Glutamatergic neuron (in vitro differentiated cells): ENCODE data around the gene CBX2. TPM values are rescaled to one million over a fixed set of nuclear protein-coding genes. Genes with fewer than 3 reads are reported as not detected.

ENCODE experiments used
- DNase-seq: peaks from one replicate; pipeline ENCODE4 v3.0.0; 2022
- H3K27ac Mint-ChIP-seq: one replicate; pipeline ENCODE4 v1.8.0; 2020; ENCODE audit warnings: mild to moderate bottlenecking, mixed read lengths, inconsistent platforms; ENCODE audit not compliant: unreplicated experiment
- H3K27me3 Mint-ChIP-seq: one replicate; pipeline ENCODE4 v1.8.0; 2020; ENCODE audit warnings: mild to moderate bottlenecking, moderate library complexity, mixed read lengths, inconsistent platforms; ENCODE audit not compliant: unreplicated experiment
- H3K36me3 Mint-ChIP-seq: one replicate; pipeline ENCODE4 v1.8.0; 2020; ENCODE audit warnings: mild to moderate bottlenecking, mixed read lengths, inconsistent platforms; ENCODE audit not compliant: unreplicated experiment
- H3K4me1 Mint-ChIP-seq: one replicate; pipeline ENCODE4 v1.8.0; 2020; ENCODE audit warnings: mild to moderate bottlenecking, low read depth, mixed read lengths, inconsistent platforms; ENCODE audit not compliant: unreplicated experiment
- H3K4me3 Mint-ChIP-seq: one replicate; pipeline ENCODE4 v1.8.0; 2020; ENCODE audit warnings: mild to moderate bottlenecking, mixed read lengths, inconsistent platforms; ENCODE audit not compliant: unreplicated experiment
- H3K9me3 Mint-ChIP-seq: one replicate; pipeline ENCODE4 v1.8.0; 2020; ENCODE audit warnings: mild to moderate bottlenecking, moderate library complexity, mixed read lengths, inconsistent platforms; ENCODE audit not compliant: unreplicated experiment
- CTCF ChIP-seq: fragments of 200-600 bp; sonication (generic); IDR thresholded peaks from one replicate; pipeline ENCODE4 v1.5.0; 2021; ENCODE audit not compliant: partially characterized antibody, unreplicated experiment
- total RNA-seq: library from RNA; stranded (reverse); fragmentation: NEBNext Ultra II Directional; extraction: Animal tissue kit (Norgen Biotek cat#: 25700); gene quantifications from one replicate; pipeline ENCODE4 v1.2.1, GENCODE V29; 2021; ENCODE audit not compliant: unreplicated experiment

CBX2 gene
- total RNA-seq, 1 donor from 2014 or later = 78.8 TPM

- peaks cover 4% of the 10 kb centered on the region for H3K36me3 Mint-ChIP-seq
- H3K27ac Mint-ChIP-seq = no peak overlapping the region
- peaks cover 30% of the 10 kb centered on the region for H3K27me3 Mint-ChIP-seq
- peaks cover 29% of the 10 kb centered on the region for H3K4me1 Mint-ChIP-seq
- DNase-seq = peak; percentile 24
- H3K4me3 Mint-ChIP-seq = peak overlapping the region; percentile 77
- H3K9me3 Mint-ChIP-seq = peaks cover 12% of the 10 kb centered on the region
- no peak for TF ChIP-seq CTCF
These were observed 13.8 kb downstream of the CBX2 start for GRCh38 chr17:79791735-79792161.

GRCh38 chr17:79792341-79792871, 14.5 kb downstream of the CBX2 start:
- peaks cover 26% of the 10 kb centered on the region for H3K4me1 Mint-ChIP-seq
- no peak for TF ChIP-seq CTCF
- H3K4me3 Mint-ChIP-seq = peak overlapping the region; percentile 77
- peaks cover 4% of the 10 kb centered on the region for H3K36me3 Mint-ChIP-seq
- no peak overlapping the region for H3K27ac Mint-ChIP-seq
- peaks cover 27% of the 10 kb centered on the region for H3K27me3 Mint-ChIP-seq
- peaks cover 12% of the 10 kb centered on the region for H3K9me3 Mint-ChIP-seq
- DNase-seq = no peak

GRCh38 chr17:79792984-79793923, 15.3 kb downstream of the CBX2 start:
- peaks cover 10% of the 10 kb centered on the region for H3K9me3 Mint-ChIP-seq
- DNase-seq = peak; percentile 49
- H3K4me1 Mint-ChIP-seq = peaks cover 20% of the 10 kb centered on the region
- TF ChIP-seq CTCF = no peak
- peaks cover 24% of the 10 kb centered on the region for H3K27me3 Mint-ChIP-seq
- peak overlapping the region; percentile 83 for H3K4me3 Mint-ChIP-seq
- peaks cover 4% of the 10 kb centered on the region for H3K36me3 Mint-ChIP-seq
- no peak overlapping the region for H3K27ac Mint-ChIP-seq

- Mint-ChIP-seq H3K4me1 (peaks cover 13% of the 10 kb centered on the region), H3K4me3 (peak overlapping the region; percentile 83), H3K27me3 (peaks cover 25% of the 10 kb centered on the region), H3K9me3 (peaks cover 13% of the 10 kb centered on the region), H3K36me3 (peaks cover 4% of the 10 kb centered on the region), H3K27ac (no peak overlapping the region)
- TF ChIP-seq CTCF = no peak
- DNase-seq = no peak
These were observed 16.0 kb downstream of the CBX2 start for GRCh38 chr17:79793924-79794304.
